ENCODE results near the gene ATXN1.
"Not testable (repeated sequence)": the region's sequence is repeated elsewhere in the genome, so short reads cannot be mapped to it uniquely, and the experiment has no call there.

The ATXN1 gene

DNA sequence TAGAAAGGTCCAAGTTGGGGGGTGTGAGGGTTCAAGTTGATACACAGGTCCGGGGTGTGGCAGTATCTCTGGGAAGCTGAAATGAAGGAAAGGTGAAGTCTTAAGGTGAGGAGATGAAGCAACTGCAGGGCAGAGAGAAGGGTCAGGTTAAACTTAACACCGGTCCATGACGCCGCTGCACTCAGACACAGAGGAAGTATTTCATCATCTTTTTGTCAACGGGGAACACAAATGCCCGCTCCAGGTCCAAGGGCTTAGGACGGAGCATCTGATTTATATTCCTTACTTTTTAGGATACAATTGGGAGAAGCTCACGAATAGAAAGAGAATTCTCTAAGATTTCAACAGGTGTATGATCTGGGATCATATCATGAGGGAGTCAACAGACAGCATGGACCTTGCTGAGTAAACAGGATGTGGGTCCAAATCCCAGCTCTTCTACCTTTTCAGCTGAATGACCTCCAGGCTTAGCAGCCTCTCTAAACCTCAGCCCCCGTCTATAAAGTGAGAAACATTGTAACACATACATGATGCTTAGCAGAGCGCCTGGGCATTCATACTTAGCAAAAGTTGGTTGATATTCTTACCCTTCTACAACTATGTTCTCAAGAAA, 197.5 kb downstream of the ATXN1 start:
- DNase-seq = no peak

DNA sequence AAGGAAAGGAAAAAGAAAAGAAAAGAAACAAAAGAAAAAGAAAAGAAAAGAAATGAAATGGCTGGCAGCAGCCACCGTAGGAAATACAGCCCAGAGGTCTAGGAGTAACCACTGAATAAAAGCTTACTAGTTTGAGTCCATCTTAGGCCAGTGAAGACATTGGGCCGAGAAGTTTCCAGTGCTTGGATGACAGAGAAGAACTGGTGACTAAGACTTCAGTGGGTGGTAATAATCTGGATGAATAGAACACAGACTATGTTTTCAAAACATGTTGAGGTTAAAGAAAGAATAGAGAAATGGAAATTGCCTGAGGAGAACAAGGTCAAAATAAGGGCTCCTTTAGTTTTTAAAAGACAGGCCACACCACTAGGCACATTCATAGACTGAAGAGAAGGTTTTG, 198.8 kb downstream of the ATXN1 start:
- DNase-seq = peak; percentile 33 to 62 (median 51)

DNA sequence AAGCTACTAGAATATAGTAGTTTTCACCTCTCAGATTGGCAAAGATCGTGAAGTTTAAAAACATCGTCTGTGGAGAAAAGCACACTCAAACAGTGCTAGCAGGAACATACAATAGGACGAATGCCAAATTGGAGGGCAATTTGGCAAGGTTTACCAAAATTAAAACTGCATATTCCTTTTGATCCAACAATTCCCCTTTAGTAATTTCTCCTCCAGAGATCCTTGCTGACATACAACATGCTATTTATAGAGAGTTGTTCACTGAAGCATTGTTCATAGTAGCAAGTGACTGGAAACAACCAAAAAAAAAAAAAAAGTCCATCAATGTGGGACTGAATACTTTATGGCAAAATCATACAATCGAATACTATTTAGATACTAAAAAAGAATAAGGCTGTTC, 202.2 kb downstream of the ATXN1 start:
- no peak for DNase-seq

DNA sequence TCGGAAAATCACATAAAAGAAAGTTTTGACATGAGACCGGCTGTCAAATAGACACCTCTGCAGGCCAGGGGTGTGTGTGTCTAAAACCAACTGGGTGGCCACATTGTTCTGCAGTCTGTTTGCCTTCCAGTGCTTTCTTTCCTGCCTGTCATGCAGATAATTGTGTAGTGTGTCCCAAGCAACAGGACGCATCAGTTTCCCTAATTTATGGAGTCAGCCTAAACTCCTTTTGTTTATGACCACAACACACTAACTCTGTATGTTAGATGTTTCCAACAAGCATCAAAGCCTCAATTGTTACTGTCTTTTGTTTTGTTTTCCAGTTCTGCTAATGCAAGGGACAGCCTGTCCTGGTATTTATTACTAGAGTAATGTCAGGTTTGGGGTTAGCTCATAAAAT, 205.7 kb downstream of the ATXN1 start:
- DNase-seq = no peak

DNA sequence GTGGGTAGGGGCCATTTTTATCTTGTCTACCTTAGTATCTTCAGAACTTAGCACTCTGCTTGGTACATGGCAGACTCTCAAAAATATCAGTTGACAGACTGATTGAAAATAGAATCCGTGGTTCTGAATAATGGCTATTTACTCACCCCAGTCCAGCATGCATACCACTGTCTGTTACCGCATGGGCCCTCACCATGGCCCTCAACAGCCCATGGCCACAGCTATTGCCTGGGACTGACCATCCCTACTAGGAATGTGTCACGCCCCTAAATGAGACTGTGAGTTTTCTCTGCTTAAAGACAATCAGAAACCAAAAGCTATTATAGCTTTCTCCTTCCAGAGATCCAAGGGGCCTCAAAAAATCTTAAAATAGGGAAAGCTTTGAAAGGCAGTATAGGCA, 207.7 kb downstream of the ATXN1 start:
- DNase-seq = no peak

DNA sequence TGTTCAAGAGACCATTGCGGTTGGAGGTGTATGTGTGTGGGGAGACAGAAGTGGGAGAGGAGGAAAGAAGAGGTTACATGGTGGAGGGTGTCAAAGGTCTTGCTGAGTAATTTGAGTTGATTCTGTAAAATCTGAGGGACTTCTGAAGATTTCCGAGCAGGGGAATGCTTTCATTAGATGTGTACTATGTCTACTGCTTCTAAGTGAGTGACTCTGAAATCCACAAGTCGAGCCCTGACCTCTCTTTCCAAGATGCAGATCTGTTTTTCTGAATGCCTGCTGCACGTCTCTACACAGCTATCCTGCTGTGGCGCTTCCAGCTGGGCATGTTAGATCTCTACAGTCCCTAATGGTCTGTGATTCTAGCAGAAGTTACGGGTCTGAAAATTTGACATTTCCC, 209.8 kb downstream of the ATXN1 start:
- DNase-seq = no peak

DNA sequence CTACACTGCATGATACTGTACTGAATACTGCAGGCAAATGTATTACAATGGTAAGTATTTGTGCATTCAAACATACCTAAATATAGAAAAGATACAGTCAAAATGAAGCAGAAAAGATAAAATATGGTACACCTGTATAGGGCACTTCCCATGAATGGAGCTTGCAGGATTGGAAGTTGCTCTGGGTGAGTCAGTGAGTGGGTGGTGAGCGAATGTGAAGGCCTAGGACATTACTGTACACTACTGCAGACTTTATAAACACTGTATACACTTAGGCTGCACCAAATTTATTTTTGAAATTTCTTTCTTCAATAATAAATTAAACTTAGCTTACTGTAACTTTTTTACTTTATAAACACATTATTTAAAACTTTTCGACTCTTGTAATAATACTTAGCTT, 213.1 kb downstream of the ATXN1 start:
- peak; percentile 22 to 28 (median 27) for DNase-seq

DNA sequence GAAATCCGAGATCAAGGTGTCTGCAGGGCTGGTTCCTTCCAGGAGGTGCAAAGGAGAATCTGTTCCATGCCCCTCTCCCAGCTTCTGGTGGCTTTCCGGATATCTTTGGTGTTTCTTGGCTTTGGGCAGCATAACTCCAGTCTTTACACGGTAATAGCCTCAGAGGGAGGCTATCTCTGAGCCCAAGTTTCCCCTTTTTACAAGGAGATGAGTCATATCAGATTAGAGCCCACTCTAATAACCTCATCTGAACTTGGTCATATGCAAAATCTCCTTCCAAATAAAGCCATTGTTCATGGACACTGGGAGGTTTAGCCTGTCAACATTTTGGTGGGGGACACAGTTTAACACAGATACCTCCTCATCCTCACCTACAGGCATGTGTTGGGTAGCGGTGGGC, 213.7 kb downstream of the ATXN1 start:
- DNase-seq = peak; percentile 38 to 43 (median 41)

DNA sequence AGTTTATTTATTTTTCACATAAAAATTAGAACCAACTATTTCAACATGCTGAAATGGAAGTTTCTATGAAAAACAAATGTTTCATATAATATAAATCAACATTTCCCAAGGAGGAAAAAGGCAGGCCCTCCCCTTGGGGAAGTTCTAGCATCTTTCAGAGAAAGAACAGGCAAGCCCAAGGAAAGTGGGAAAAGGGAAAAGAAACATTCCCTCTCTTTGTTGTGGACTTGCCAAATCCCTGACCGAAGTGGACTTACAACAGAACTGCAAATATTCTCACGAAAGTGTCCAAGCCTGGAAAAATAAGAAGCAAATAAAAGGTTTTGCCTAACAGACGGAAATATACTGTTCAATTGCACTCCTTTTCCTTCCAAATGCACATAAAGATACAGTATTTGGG, 214.4 kb downstream of the ATXN1 start:
- DNase-seq = no peak

DNA sequence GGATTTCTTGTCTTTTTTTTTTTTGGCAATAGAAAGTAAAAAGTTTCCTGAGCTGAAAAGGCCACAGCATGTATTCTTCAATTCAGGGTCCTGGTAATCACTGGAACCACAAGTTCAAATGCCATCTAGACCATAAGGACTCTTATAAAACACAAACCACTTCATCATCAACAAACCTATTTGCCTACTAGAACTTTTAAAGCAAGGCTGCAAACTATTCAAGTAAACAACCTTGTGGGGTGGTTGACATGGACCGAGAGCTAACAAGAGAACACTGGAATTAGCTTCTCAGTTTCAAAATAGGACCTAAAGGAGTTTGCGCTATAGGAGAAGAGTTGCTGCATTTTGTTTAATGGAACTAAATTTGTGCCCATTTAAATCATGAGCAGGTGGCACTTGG, 215.9 kb downstream of the ATXN1 start:
- DNase-seq = no peak

DNA sequence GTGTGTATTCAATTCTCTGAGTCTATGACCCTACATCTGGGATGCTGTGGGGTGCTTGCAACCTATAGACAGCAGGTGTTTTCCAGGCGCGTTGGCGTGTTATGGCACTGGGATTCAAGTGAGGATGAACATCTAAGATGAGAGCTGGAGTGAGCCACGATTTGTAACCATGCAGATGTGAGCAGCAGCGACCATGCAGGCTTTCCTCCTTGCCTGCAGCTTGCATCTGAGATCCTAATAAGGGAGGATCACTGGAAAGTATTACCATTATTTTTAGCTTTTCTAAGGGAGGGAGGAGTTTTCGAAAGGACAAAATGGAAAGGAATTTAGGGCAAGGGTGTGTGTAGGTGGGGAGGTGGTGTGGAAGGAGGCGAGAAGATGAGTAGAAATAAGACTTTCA, 216.7 kb downstream of the ATXN1 start:
- no peak for DNase-seq

DNA sequence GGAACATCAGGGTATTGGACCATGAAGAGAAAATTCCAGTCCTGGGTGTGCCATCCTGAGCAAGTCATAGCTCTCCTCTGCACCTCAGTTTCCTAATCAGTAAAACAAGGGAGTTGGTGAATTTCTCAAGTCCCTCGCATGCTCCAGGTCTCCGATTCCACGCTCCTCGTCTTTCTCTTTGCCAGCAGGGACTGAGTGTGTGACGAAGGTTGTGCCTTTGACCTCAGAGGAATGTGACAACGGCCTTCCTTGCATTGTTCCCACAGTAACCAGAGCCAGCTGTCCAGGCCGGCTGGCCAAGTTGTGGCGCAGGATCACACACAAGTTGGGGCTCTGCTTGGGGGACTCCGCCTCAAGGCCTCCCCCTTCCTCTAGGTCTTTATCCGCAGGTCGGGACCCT, 217.3 kb downstream of the ATXN1 start:
- no peak for DNase-seq

DNA sequence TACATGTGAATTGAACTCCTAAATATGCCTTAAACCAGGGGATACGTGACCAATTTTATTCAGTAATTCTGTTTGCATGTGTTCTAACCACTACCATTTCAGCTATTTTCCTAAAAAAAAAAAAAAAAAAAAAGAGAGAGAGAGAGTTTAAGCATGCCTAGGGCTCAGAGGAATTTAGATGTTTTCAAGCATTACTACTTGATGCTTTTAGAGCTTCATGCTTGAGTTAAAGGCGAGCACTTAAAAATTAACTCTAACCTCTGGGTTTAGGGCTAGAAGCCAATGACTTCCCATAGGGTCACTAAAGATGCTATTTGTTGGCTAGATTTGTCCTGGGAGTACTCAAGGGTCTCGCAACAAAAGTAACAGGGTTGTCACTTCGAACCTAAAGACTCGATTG, 217.7 kb downstream of the ATXN1 start:
- no peak for DNase-seq

DNA sequence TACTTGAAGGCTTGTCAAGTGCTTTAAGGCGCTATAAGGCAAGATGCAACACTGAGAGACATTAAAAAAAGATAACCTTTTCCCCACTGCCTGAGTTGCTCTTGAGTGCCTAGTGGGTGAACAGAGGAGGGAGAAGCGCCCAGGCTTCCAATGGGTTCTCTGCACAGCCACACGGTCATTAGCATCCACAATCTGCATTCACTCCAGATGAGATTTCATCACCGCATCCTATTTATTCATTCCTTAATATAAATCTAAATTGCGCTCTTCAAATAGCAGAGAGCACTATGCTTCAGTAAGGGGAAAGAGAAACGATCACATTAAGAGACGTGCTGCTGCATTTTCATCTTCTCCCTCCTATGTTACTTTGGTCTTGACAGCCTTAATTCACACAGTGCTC, 219.2 kb downstream of the ATXN1 start:
- no peak for DNase-seq

DNA sequence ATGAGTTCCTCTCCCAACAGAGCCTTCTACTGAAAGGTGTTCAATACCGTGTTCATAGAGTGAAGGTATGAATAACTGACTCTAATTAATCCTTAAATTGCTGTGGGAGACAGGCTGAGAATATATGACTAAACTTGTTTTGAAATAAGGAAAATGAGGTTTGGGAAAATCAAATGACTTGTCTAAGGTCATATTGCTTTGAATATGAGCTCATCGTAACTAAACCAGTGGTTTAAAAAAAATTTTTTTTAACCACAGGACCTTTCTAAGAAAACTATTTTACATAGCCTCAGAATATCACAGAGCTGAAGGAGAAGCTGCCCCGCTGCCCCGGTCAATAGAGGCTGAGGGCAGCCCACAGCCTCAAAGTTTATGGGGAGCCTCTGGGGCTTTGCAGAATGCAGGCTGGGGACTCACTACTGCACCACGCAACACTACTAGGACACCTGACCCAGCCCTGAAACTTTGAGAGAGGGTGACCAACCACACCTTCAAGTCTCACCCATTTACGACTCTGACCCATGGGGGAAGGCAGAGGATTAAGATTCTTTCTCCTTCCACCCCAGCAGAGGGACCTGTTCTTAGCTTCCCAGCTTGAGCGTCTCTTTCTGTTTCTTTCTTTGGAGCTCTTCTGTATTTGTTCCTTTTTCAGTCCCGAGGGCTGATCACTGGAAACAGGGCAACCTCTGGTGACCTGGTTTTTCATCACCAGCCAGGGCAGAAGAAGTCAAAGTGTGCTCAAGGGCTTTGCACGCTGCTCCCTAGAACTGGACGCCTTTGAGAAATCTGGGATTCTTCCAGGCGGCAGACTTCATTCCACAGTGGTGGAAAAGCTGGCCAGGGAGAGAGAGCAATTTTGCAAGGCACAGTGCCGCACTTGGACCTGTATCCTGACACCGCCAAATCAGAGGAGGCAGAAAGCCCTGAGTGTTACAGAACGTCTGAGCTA, 220.2 kb downstream of the ATXN1 start:
- peak in 2 of 3 donors; percentile 24 to 29 for DNase-seq

DNA sequence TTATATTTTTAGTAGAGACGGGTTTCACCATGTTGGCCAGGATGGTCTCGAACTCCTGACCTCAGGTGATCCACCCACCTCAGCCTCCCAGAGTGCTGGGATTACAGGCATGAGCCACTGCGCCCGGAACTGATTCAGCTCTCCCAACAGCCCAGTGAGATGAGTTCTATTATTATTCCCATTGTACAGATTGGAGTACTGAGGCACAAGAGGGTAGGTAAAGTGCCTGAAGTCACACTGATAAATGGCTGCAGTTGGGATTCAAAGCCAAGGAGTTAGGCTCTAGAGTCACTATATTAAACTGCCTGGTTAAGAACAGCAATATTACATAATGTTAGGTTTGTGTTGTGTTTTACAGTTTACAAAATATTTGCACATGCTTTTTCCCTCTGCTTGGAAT, 220.9 kb downstream of the ATXN1 start:
- not testable (repeated sequence) for DNase-seq

DNA sequence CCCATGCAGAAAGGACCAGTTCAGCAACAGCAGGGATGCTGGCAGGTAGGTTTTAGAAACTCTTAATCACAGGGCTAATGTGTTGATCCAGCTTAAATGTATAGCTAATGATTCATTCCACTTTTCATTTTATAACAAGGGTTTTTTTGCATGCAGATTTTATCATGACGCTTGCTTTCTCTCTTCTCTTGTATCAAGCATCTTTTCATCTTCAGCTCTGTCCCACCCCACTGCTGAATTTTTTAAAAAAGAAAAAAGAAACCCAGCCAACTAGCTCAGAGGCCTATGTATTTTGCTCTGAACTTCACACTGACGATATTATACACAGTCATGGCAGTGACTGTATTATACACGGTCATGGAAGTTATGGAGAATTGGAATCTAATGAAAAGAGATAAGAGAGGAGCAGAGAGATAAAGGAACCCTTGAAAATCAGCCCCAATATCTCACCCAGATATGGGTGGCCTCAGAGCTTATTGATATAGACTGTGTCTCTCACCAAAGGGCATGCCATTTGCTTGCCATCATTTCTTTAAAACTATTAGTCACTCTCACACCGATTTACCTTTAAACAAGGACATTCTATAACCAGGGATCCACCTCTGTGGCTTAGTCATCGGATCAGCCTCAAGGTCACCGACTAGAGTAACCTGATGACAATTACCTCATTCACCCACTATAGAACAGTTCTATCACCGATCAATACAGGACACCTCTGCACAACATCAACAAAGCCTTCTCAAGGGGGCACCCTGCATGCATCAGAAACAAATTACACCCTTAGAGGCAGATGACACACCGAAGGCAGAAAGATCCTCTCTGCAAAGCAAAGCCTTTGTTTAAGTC, 222.0 kb downstream of the ATXN1 start:
- no peak for DNase-seq

DNA sequence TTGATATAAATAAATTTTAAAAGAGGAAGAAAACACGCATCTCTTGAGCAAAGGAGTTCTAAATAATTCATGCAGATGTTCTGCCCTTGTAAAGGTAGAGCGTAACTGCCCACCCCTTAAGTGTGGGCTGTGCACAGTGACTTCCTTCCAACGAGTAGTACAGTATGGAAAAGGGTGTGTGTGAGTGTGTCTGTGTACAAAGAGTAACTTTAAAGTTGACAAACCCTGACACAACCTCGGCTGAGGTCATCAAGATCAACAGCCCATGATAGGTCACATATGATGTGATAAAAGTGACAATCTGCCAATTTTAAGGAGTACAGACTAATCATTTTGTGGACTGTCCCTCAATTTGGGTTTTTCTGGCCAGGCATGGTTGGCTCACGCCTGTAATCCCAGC, 225.7 kb downstream of the ATXN1 start:
- DNase-seq = no peak

DNA sequence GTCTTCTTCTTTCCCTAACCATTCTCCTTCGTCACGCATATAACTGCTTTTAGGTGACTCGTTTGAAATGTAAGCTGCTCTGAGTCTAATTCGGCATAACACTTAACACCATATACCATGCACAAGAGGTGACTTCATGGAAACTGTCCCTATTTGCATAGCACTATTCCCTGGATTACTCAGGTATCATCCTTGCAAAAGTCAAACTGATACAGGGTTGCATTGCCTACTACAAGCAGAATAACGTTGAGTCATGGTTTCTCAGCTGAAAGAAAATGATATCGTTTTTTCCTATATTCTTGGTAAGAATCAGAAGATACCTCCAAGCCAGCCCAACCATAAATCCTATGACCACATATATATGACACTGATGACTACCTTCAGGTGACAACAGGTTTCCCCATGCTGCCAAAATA, 227.5 kb downstream of the ATXN1 start:
- no peak for DNase-seq

DNA sequence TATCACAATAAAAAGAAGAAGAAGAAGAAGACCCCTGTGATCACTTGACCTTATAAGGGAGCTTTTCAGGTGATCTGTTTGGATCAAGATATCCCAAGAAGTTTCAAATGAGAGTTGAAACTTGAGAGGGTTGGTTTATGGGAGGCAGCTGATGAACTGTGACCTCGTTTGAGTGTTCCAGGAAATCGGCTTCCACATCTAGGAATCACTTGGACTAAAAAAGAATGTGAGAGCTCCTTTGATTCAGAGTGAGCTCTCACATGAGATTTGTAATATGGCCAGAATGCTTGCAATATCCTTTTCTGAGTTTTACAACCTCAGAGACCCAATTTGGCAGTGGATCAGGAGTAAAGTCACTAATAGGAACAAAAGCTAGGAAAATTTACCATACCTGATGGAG, 228.1 kb downstream of the ATXN1 start:
- no peak for DNase-seq

DNA sequence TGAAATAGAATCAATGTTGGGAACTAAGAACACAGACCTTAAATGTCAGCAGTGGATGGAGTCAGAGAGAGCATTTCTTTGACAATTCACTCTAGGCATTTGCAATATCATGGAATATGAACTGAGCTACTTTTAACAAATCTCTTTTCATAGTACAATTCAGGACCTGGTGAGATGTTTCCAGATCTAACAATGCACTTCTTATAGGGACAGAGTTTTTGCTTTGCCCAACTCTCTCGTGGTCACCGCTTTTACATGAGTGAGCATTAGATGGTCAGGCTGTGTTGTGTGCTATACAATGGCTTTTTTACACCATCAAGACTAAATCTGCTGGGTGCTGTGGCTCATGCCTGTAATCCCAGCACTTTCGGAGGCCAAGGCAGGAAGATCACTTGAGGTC, 233.6 kb downstream of the ATXN1 start:
- DNase-seq = no peak

DNA sequence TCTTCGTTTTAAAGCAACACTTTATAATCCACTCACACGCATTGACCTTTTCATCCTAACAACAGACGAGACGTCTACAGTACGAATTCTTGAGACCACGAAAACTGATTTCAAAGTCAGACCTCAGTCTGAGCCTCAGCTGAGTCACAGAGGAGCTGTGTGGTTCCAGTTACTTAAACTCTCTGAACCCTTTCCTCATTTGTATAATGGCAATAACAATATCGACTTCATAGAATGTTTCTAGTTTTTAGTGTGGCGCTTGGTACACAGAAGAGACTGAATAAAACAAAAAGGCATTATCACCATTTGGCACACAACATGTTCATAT, 236.9 kb downstream of the ATXN1 start:
- no peak for DNase-seq

DNA sequence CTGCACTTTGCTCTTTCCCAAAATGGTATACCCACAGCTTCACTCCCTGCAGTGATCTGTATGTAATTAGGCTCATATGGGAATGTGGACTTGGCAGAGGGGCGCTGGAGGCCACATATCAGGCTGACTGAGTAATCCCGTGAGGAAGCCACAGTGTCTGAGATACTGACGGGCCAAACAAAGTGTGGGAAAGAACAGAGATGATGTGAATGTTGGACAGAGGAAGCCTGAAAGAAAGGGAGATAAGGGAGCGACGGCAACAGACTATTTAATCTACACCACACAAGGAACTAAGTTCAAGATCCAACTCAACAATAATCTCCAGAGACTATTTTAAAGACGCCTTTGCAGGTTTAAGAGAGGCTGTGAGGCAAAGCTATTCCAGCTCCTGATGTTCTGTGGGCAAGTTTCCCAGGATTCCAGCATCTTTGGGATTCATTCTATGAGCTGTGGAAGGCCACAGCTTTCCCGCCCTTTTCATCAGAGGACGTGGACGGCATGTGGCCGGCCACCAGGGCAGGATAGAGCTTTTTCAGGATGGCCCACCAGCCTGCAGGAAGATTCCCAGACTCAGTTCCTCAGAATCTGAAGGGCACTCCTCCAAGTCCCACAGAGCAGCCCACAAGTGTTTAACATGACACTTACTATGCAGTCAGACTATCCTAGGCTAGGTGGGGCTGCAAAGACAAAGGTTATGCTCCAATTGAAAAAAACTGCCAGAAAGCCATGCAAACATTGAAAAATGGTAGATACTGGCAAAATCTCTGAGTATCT, 237.5 kb downstream of the ATXN1 start:
- no peak for DNase-seq

All from suppressor macrophage treated with lipopolysaccharide for 1 hour (primary cell).